ENCODE data around the gene CPT1A. TPM values are rescaled to one million over a fixed set of nuclear protein-coding genes. Genes with fewer than 3 reads are reported as not detected.

CPT1A gene
- total RNA-seq, 1 experiment from 2014 or later: 6.3 TPM

DNA sequence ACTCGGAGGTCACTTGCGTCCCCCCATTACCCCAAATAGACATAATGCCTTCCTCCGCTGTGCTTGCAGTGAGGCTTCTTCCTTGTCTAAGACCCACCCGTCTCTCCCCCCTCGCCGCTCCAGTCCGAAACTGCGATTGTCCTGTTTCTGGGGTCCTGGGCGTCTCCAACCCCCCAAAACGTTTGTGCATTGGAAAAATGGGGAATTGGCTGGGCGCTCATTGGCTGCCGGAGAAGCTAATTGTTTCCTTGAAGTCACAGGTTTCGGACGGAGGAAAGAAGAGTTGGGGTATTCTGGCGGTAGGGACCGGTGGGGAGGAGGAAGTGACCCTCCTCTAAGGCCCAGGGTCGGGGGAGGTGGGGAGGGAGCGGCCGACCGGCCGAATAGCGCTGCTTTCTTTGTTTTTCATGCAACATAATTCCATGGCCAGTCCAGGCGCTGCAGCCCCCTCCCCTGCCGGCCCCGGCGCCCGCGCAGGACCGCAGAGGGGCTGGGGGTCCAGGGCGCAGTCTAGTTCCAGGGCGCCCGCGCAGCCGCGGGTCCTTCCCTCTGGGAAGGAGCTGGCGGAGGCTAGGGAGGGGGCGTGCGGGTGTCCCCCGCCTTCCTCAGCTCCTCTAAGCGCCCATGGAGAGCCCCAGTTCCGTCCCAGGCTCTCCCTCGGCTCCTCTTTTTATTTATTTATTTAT, 12.7 kb upstream of the CPT1A start:
- no peak for DNase-seq (ENCODE audit: low read depth)

DNA sequence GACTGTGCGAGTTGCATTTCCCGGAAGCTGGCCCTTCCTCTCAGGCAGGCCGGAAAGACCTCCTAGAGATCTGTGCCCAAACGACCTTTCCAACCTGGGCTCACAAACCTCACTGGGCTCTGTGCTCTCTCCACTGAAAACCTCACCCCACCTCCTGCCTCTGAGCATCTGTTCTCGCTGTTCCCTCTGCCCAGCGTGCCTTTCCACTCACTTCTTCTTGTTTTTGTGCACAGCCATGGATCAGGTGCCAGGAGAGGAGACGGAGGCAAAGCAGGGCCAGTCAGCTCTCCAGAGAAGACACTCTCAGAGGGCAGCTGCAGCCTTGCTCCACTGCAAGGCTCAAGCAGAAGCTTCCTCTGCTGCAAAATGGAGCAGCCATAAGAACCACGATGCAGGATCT, 10.9 kb upstream of the CPT1A start:
- DNase-seq (ENCODE audit: low read depth): no peak

DNA sequence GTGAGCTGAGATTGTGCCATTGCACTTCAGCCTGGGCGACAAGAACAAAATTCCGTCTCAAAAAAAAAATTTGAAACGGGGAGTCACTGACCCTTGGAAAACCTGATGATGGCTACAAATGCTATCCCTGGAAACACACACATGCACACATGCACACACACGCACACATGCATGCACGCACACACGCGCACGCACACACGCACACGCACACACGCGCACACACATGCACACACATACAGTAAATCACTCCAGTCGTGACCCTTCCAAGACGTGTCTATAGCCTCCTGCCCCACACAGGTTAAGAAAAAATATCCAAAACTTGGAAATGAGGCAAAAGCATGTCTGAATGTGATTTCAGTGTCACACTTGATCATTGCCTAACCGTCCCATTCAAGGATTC, 6.7 kb upstream of the CPT1A start:
- no peak for DNase-seq (ENCODE audit: low read depth)

GRCh38 chr11:68847395-68847794, 5.7 kb upstream of the CPT1A start:
- no peak for DNase-seq (ENCODE audit: low read depth)

DNA sequence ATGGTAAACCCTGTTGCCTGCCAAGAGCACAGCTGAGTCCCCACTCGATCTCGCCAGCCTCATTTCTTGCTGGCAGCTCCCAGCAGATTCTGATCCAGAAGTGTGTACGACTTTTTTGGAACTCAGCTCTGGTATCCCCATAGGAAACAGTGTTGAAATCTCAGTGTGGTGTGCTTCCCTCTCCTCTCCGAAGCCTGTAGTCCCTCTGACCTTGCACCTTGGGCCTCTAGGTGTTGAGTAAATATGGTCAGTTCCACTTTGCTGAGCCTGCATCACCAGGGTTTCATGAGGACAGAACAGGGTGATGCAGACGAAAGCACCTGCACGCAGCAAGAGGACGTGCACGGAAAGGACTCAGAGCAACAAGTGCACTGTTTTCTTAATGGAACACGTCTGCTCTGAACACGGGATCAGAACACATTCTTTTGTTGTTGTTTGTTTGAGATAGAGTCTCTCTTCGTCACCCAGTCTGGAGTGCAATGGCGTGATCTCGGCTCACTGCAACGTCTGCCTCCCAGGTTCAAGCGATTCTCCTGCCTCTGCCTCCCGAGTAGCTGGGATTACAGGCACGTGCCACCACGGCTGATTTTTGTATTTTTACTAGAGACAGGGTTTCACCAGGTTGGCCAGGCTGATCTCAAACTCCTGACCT, 3.8 kb upstream of the CPT1A start:
- DNase-seq (ENCODE audit: low read depth): no peak

GRCh38 chr11:68844801-68845200, 3.1 kb upstream of the CPT1A start:
- DNase-seq (ENCODE audit: low read depth): no peak

DNA sequence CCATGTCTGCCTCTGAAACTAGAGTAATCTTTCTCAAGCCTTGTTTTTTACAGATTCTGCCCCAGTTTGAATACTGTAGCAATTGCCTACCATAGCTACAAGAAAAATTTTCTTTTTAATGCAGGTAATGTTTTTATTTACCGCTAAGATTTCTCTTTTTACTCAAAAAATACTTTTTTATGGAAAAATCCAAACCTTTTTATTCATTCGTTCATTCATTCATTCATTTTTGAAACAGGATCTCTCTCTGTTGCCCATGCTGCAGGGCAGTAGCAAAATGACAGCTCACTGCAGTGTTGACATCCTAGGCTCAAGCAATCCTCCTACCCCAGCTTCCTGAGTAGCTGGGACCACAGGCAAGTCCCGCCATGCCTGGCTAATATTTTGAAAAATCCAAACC, 2.7 kb upstream of the CPT1A start:
- no peak for DNase-seq (ENCODE audit: low read depth)

- no peak for DNase-seq (ENCODE audit: low read depth)
Observed at GRCh38 chr11:68843703-68844312, 2.1 kb upstream of the CPT1A start.

- DNase-seq (ENCODE audit: low read depth): no peak
Observed at GRCh38 chr11:68843052-68843561, 1.4 kb upstream of the CPT1A start.

DNA sequence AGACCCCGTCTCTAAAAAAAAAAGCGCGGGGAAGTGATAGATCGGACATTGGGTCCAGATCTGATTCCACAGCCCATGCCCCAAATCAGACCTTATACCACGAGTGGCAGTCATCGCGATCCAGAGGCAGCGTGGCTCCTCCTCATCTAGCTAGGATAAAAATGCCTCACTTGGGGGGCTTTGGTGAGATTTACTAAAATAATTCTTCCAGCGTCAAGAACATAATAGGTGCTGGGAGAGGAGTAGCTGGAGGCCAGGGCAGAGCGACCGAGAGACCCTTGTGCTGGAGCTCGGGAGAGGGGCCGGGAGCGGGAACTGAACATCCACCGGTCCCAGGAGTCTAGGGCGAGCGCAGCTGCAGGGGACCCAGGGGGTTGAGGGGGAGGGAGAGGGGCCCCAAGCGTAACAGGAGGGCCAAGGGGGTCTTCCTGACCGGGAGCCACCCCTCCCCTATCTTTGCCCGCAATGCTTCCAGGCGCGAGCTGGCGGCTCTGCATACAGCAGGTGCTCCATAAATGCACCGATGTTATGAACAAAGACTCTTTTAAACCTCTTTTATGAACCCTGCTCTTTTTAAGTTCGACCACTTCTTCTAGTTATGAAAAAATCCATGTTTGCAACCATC, 823 bp upstream of the CPT1A start:
- DNase-seq (ENCODE audit: low read depth): no peak

GRCh38 chr11:68840661-68841653, 759 bp downstream of the CPT1A start:
- DNase-seq (ENCODE audit: low read depth): peak; percentile 16

- DNase-seq (ENCODE audit: low read depth): peak; percentile 17
Observed at GRCh38 chr11:68839911-68840641, 1.6 kb downstream of the CPT1A start.

DNA sequence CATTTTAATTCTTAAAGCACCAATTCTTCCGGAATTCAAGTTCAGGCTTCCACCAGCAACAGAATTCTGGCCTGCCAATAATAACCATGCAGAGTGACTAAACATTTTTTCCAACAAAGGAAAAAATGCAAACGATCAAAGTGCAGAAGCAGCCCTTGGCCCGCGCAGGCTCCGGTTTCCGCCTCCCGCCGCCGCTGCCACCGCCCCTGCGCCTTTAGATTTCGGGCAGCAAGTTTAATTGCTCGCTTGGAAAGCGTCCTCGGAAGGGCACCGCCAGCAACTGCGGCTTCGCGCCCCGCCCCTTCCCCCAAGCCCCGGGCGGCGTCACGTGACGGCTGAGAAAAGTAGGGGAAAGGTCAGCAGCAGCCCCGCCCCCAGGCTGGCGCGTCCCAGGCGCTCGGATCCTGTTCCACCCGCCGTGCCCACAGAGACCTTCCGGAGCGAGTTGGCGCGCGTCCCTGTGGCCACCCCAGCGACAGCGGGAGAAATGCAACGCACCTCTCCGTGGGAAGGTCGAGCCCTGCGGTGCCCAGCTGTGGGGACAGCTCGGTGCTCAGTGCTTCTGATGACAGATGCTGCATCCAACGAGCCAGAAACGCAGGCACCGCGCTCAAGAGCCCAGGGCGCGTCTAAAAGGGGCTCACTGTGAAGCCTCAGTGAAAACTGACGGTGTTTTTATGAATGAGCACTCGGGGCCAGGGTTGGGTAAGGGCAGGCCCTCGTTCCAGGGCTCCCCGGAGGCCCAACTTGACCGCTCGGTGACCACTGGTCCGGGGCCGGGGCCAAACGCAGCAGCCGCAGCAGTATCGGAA, 2.5 kb downstream of the CPT1A start:
- peak; percentile 87 for DNase-seq (ENCODE audit: low read depth)

DNA sequence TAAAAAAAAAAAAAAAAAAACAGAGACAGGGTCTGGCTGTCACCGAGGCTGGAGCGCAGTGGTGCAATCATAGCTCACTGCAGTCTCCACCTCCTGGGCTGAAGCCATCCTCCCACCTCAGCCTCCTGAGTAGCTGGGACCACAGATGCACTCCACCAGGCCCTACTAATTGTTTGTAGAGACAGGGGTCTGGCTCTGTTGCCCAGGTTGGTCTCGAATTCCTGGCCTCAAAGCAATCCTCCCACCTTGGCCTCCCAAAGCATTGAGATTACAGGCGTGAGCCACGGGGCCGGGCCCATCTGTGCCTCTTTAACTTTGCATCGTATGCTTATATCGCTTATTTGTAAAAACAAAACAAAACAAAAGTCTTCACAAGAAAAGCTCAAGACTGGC, 3.1 kb downstream of the CPT1A start:
- no peak for DNase-seq (ENCODE audit: low read depth)

GRCh38 chr11:68837583-68838571, 3.8 kb downstream of the CPT1A start:
- DNase-seq (ENCODE audit: low read depth): no peak

- DNase-seq (ENCODE audit: low read depth): no peak
Observed at GRCh38 chr11:68835749-68836148, 6.0 kb downstream of the CPT1A start.

GRCh38 chr11:68835328-68835727, 6.4 kb downstream of the CPT1A start:
- DNase-seq (ENCODE audit: low read depth): no peak

- no peak for DNase-seq (ENCODE audit: low read depth)
Observed at GRCh38 chr11:68832476-68833181, 9.1 kb downstream of the CPT1A start.
